PC-9 (cell line): ENCODE results near the gene KNG1. TPM values are rescaled to one million over a fixed set of nuclear protein-coding genes. Genes with fewer than 3 reads are reported as not detected.

Experiments used
- BruUV-seq: library from RNA; stranded (reverse); fragments of 400-500 nt; replicated peaks from 2 replicates; lab custom pipeline; 2021; lab: Mats Ljungman, UMichigan
- CTCF ChIA-PET: fragments of 300-600 bp; sonication (Branson Sonifier 250); formaldehyde crosslinking; loops from one replicate; lab custom pipeline; 2022; ENCODE audit warnings: antibody characterized with exemption; lab: Charles Lee
- POLR2A ChIA-PET: fragments of 300-600 bp; sonication (Branson Sonifier 250); formaldehyde crosslinking; loops from one replicate; lab custom pipeline; 2022; ENCODE audit warnings: antibody characterized with exemption; ENCODE audit not compliant: unreplicated experiment; lab: Charles Lee
- DNase-seq, 2 experiments: peaks; one replicate each; pipeline versions ENCODE4 v3.0.0 to v3.0.0-alpha.2; 2015 to 2022; ENCODE audit warnings: mixed read lengths in 1 of 2
- H2AFZ ChIP-seq: fragments of 200-600 bp; sonication (generic); 2 replicates; pipeline ENCODE4 v1.8.1; 2017; ENCODE audit warnings: antibody characterized with exemption
- H3F3A ChIP-seq: fragments of 200-600 bp; sonication (generic); 2 replicates; pipeline ENCODE4 v1.8.1; 2017; ENCODE audit warnings: antibody characterized with exemption, mild to moderate bottlenecking, low read depth; ENCODE audit not compliant: insufficient read depth
- H3K27ac ChIP-seq: fragments of 200-600 bp; sonication (generic); 2 replicates; pipeline ENCODE4 v1.6.1; 2016; ENCODE audit warnings: mixed run types
- H3K27me3 ChIP-seq: fragments of 200-600 bp; sonication (generic); 2 replicates; pipeline ENCODE4 v1.6.1; 2016; ENCODE audit warnings: low read depth, mixed run types; ENCODE audit not compliant: insufficient read depth
- H3K36me3 ChIP-seq: fragments of 200-600 bp; sonication (generic); 2 replicates; pipeline ENCODE4 v1.6.1; 2016; ENCODE audit warnings: low read depth, mixed run types
- H3K4me1 ChIP-seq: fragments of 200-600 bp; sonication (generic); replicated peaks from 2 replicates; pipeline ENCODE4 v1.6.1; 2016; ENCODE audit warnings: mixed run types; ENCODE audit not compliant: insufficient read depth
- H3K4me2 ChIP-seq: fragments of 200-600 bp; sonication (generic); 2 replicates; pipeline ENCODE4 v1.6.1; 2017; ENCODE audit warnings: mixed run types
- H3K4me3 ChIP-seq: fragments of 200-600 bp; sonication (generic); 2 replicates; pipeline ENCODE4 v1.6.1; 2016; ENCODE audit warnings: mixed run types
- H3K79me2 ChIP-seq: fragments of 200-600 bp; sonication (generic); 2 replicates; pipeline ENCODE4 v1.6.1; 2017; ENCODE audit warnings: low read depth, mixed run types
- H3K9me2 ChIP-seq: fragments of 200-600 bp; sonication (generic); 2 replicates; pipeline ENCODE4 v1.8.1; 2017; ENCODE audit warnings: mild to moderate bottlenecking; ENCODE audit not compliant: insufficient read depth
- H3K9me3 ChIP-seq: fragments of 200-600 bp; sonication (generic); 2 replicates; pipeline ENCODE4 v1.8.1; 2016; ENCODE audit warnings: low read depth; ENCODE audit not compliant: insufficient read depth
- H4K20me1 ChIP-seq: fragments of 200-600 bp; sonication (generic); 2 replicates; pipeline ENCODE4 v1.8.1; 2017; ENCODE audit not compliant: insufficient read depth
- EZH2 ChIP-seq: fragments of 200-600 bp; sonication (generic); IDR thresholded peaks from 2 replicates; pipeline ENCODE4 v1.8.0; 2017; ENCODE audit warnings: antibody characterized with exemption, low read depth
- intact Hi-C: fragments of 100-400 bp; cut with micrococcal nuclease; formaldehyde crosslinking; loops from one replicate; pipeline ENCODE4 v1.10.0; 2022; ENCODE audit not compliant: unreplicated experiment
- total RNA-seq: library from RNA; stranded (reverse); gene quantifications from 2 replicates; pipeline ENCODE4 v1.2.3, GENCODE V29; 2021
- TF ChIP-seq, protein P1 (sequence below): fragments of 200-600 bp; sonication (generic); conservative IDR thresholded peaks from 2 replicates; pipeline ENCODE4 v1.6.1; 2017; ENCODE audit warnings: mixed run types, antibody characterized with exemption, mild to moderate bottlenecking, moderate library complexity

Gene KNG1
- total RNA-seq, 1 experiment from 2014 or later = not detected

DNA sequence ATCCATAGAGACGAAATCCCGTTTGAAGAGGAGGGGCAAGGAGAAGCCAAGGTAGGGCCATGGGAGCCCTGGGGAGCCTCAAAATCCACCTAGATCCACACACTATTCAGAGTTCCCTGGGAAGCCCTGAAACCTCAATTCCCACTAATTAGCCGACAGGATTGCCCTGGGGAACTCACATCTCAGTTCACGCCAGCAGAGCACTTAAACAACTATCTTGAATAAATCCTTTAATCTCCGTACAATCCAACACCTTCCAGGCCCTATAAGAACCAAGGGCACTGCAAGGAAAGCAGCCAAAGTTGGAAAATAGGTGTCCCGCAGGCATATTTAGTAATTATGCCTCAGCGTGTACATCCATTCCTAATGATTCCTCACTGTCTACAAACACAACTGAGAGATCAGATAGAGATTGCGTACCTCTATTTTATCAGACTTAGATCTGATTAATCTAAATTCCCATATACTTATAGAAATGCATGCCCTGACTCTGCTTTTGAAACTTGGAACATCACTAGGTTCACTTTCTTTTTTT lies 40.6 kb downstream of the KNG1 start:
- ChIA-PET POLR2A (no interaction called here), CTCF (interaction anchor here (0.8 kb wide), 1 partner anchor 141 kb away, joined by 3 read pairs; no protein-coding TSS in a partner anchor)
- no peaks in the 10 kb centered on the region for H3K9me3 ChIP-seq
- no peaks in the 10 kb centered on the region for H3K79me2 ChIP-seq
- TF ChIP-seq EZH2 = no peak
- TF ChIP-seq, protein P1, sequence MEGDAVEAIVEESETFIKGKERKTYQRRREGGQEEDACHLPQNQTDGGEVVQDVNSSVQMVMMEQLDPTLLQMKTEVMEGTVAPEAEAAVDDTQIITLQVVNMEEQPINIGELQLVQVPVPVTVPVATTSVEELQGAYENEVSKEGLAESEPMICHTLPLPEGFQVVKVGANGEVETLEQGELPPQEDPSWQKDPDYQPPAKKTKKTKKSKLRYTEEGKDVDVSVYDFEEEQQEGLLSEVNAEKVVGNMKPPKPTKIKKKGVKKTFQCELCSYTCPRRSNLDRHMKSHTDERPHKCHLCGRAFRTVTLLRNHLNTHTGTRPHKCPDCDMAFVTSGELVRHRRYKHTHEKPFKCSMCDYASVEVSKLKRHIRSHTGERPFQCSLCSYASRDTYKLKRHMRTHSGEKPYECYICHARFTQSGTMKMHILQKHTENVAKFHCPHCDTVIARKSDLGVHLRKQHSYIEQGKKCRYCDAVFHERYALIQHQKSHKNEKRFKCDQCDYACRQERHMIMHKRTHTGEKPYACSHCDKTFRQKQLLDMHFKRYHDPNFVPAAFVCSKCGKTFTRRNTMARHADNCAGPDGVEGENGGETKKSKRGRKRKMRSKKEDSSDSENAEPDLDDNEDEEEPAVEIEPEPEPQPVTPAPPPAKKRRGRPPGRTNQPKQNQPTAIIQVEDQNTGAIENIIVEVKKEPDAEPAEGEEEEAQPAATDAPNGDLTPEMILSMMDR = no peak
- H3K27ac ChIP-seq = no peak overlapping the region
- no peak overlapping the region for H3K4me3 ChIP-seq
- H3K4me2 ChIP-seq = no peak overlapping the region
- intact Hi-C loops = no loop called here
- no TSS peak for BruUV-seq
- H3F3A ChIP-seq = peaks cover 31% of the 10 kb centered on the region
- H3K36me3 ChIP-seq = no peaks in the 10 kb centered on the region
- DNase-seq = no peak
- no peaks in the 10 kb centered on the region for H3K27me3 ChIP-seq
- H2AFZ ChIP-seq = no peak overlapping the region
- H3K9me2 ChIP-seq = no peaks in the 10 kb centered on the region
- no peaks in the 10 kb centered on the region for H4K20me1 ChIP-seq
- peaks cover 39% of the 10 kb centered on the region for H3K4me1 ChIP-seq

DNA sequence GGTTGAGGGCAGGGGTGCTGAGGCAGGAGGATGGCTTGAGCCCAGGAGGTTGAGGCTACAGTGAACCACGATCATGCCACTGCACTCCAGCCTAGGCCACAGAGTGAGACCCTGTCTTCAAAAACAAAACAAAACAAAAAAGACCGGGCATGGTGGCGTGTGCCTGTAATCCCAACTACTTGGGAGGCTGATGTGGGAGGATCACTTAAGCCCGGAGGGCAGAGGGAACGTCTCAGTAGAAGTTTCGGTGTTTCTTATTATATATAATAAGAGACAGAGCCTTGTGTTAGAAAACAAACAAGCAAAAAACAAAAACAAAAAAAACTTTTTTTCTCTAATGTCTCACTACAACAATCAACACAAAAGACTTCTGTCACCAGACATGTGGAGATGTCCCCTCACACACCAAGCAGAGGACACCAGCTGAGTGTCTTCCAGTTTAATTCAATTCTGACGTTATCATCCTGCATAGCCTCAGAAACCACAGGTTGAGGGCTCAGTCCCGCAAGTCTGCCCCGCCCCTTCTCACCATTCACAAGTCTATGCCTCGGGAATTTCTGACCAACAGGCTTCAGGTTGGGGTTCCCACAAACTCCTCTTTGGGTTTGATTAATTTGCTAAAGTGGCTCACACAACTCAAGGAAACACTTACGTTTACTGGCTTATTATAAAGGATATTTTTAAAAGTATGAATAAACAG lies 42.2 kb downstream of the KNG1 start:
- Histone ChIP-seq H3K9me2 (no peaks in the 10 kb centered on the region), H3K27ac (peak overlapping the region; percentile 71), H4K20me1 (no peaks in the 10 kb centered on the region), H3K79me2 (no peaks in the 10 kb centered on the region), H3K9me3 (no peaks in the 10 kb centered on the region), H3K4me1 (peaks cover 25% of the 10 kb centered on the region), H3K36me3 (no peaks in the 10 kb centered on the region), H3F3A (peaks cover 18% of the 10 kb centered on the region), H2AFZ (no peak overlapping the region), H3K27me3 (no peaks in the 10 kb centered on the region), H3K4me2 (no peak overlapping the region), H3K4me3 (no peak overlapping the region)
- intact Hi-C loops = no loop called here
- no peak for TF ChIP-seq EZH2
- TF ChIP-seq, protein P1 = no peak
- peak in 1 of 2 experiments; percentile 46 for DNase-seq
- BruUV-seq = no TSS peak
- ChIA-PET CTCF (no interaction called here), POLR2A (interaction anchor here (0.7 kb wide), 1 partner anchor 63 kb away, joined by 4 read pairs; no protein-coding TSS in a partner anchor)

DNA sequence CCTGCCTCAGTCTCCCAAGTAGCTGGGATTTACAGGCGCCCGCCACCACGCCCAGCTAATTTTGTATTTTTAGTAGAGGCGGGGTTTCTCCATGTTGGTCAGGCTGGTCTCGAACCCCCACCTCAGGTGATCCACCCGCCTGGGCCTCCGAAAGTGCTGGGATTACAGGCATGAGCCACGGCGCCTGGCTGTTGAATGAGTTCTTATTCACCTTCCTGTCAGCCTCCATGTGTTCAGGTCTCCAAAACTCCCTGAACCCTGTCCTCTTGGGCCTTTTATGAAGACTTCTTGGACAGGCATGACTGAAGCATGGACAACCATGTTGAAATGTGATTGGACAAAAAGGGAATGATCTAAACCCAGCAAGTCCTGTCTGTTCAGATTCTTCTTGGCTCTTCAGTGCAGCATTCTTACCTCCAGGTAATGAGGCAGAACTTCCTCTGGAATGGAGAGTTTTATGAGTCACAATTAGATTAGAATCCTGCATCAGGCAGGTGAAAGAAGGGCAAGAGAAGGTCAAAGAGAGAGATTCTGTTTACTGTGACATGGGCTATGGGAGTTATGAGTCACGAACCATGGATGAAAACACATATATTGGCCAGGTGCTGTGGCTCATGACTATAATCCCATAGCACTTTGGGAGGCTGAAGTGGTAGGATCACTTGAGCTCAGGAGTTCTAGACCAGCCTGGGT lies 43.1 kb downstream of the KNG1 start:
- CTCF ChIA-PET = interaction anchor here (0.6 kb wide), 1 partner anchor 143 kb away, joined by 3 read pairs; no protein-coding TSS in a partner anchor
- POLR2A ChIA-PET = interaction anchor here (0.6 kb wide), 2 partner anchors 23 to 405 kb away, joined by 5 to 12 read pairs; partner anchors contain the start of gene EIF4A2
- TF ChIP-seq, protein P1 = no peak
- no peak for TF ChIP-seq EZH2
- DNase-seq = peak; percentile 65 to 100
- Histone ChIP-seq H3K4me2 (no peak overlapping the region), H3K4me1 (peaks cover 21% of the 10 kb centered on the region), H3K36me3 (no peaks in the 10 kb centered on the region), H3K4me3 (no peak overlapping the region), H4K20me1 (no peaks in the 10 kb centered on the region), H3K27ac (peak overlapping the region; percentile 71), H3F3A (peaks cover 17% of the 10 kb centered on the region), H3K9me2 (no peaks in the 10 kb centered on the region), H3K27me3 (no peaks in the 10 kb centered on the region), H3K79me2 (no peaks in the 10 kb centered on the region), H3K9me3 (no peaks in the 10 kb centered on the region), H2AFZ (no peak overlapping the region)
- intact Hi-C loops = loop anchor here (1.0 kb wide), 3 partner anchors 24 to 190 kb away; partner anchors contain the start of gene DNAJB11
- no TSS peak for BruUV-seq
